Measurements from ENCODE around the gene ZNF335.
"Not testable (repeated sequence)": the region's sequence is repeated elsewhere in the genome, so short reads cannot be mapped to it uniquely, and the experiment has no call there.

The ZNF335 gene

GRCh38 chr20:46007671-46008070 is 35.7 kb upstream of the ZNF335 start:
- Histone ChIP-seq H3K9ac (ENCODE audit: low read depth, low read length) (no peak overlapping the region), H3K4me1 (ENCODE audit: insufficient read depth, low read length) (peaks cover 51% of the 10 kb centered on the region), H3K36me3 (ENCODE audit: insufficient read depth, low read length) (no peaks in the 10 kb centered on the region), H3K9me3 (ENCODE audit: control insufficient read depth, insufficient read depth, low read length) (no peaks in the 10 kb centered on the region; the same call in 1 of the 2 replicates)

GRCh38 chr20:46006964-46007363 is 35.0 kb upstream of the ZNF335 start:
- Histone ChIP-seq H3K4me1 (ENCODE audit: insufficient read depth, low read length) (peaks cover 51% of the 10 kb centered on the region), H3K9ac (ENCODE audit: low read depth, low read length) (no peak overlapping the region), H3K9me3 (ENCODE audit: control insufficient read depth, insufficient read depth, low read length) (no peaks in the 10 kb centered on the region; the same call in 1 of the 2 replicates), H3K36me3 (ENCODE audit: insufficient read depth, low read length) (no peaks in the 10 kb centered on the region)

- H3K36me3 ChIP-seq (ENCODE audit: insufficient read depth, low read length) = no peaks in the 10 kb centered on the region
- H3K9ac ChIP-seq (ENCODE audit: low read depth, low read length) = no peak overlapping the region
- no peaks in the 10 kb centered on the region; the same call in 1 of the 2 replicates for H3K9me3 ChIP-seq (ENCODE audit: control insufficient read depth, insufficient read depth, low read length)
- peaks cover 53% of the 10 kb centered on the region for H3K4me1 ChIP-seq (ENCODE audit: insufficient read depth, low read length)
Observed at GRCh38 chr20:46006022-46006705, 34.2 kb upstream of the ZNF335 start.

- no peaks in the 10 kb centered on the region for H3K9me3 ChIP-seq (ENCODE audit: control insufficient read depth, insufficient read depth, low read length)
- H3K9ac ChIP-seq (ENCODE audit: low read depth, low read length) = 0 out of 2 replicates have a peak overlapping the region, but pooled peaks have one; percentile 6
- H3K36me3 ChIP-seq (ENCODE audit: insufficient read depth, low read length) = no peaks in the 10 kb centered on the region
- peaks cover 57% of the 10 kb centered on the region for H3K4me1 ChIP-seq (ENCODE audit: insufficient read depth, low read length)
Observed at GRCh38 chr20:46004889-46005473, 33.0 kb upstream of the ZNF335 start.

- no peaks in the 10 kb centered on the region for H3K9me3 ChIP-seq (ENCODE audit: control insufficient read depth, insufficient read depth, low read length)
- H3K4me1 ChIP-seq (ENCODE audit: insufficient read depth, low read length) = peaks cover 53% of the 10 kb centered on the region
- no peaks in the 10 kb centered on the region for H3K36me3 ChIP-seq (ENCODE audit: insufficient read depth, low read length)
- no peak overlapping the region for H3K9ac ChIP-seq (ENCODE audit: low read depth, low read length)
Observed at GRCh38 chr20:46004187-46004586, 32.2 kb upstream of the ZNF335 start.

GRCh38 chr20:46002008-46002407 is 30.0 kb upstream of the ZNF335 start:
- peaks cover 37% of the 10 kb centered on the region for H3K4me1 ChIP-seq (ENCODE audit: insufficient read depth, low read length)
- no peaks in the 10 kb centered on the region for H3K36me3 ChIP-seq (ENCODE audit: insufficient read depth, low read length)
- H3K9ac ChIP-seq (ENCODE audit: low read depth, low read length) = no peak overlapping the region
- no peaks in the 10 kb centered on the region for H3K9me3 ChIP-seq (ENCODE audit: control insufficient read depth, insufficient read depth, low read length)

GRCh38 chr20:46001498-46001897 is 29.5 kb upstream of the ZNF335 start:
- no peaks in the 10 kb centered on the region for H3K36me3 ChIP-seq (ENCODE audit: insufficient read depth, low read length)

GRCh38 chr20:46000262-46000996 is 28.4 kb upstream of the ZNF335 start:
- Histone ChIP-seq H3K36me3 (ENCODE audit: insufficient read depth, low read length) (no peaks in the 10 kb centered on the region), H3K9me3 (ENCODE audit: control insufficient read depth, insufficient read depth, low read length) (no peaks in the 10 kb centered on the region), H3K4me1 (ENCODE audit: insufficient read depth, low read length) (peaks cover 29% of the 10 kb centered on the region), H3K9ac (ENCODE audit: low read depth, low read length) (no peak overlapping the region)

More at GRCh38 chr20:46001498-46001897, 29.5 kb upstream of the ZNF335 start:
- H3K9me3 ChIP-seq (ENCODE audit: control insufficient read depth, insufficient read depth, low read length) = no peaks in the 10 kb centered on the region
- H3K9ac ChIP-seq (ENCODE audit: low read depth, low read length) = no peak overlapping the region
- H3K4me1 ChIP-seq (ENCODE audit: insufficient read depth, low read length) = peaks cover 37% of the 10 kb centered on the region

GRCh38 chr20:45999557-46000261 is 27.7 kb upstream of the ZNF335 start:
- H3K9me3 ChIP-seq (ENCODE audit: control insufficient read depth, insufficient read depth, low read length) = no peaks in the 10 kb centered on the region
- H3K9ac ChIP-seq (ENCODE audit: low read depth, low read length) = no peak overlapping the region
- H3K4me1 ChIP-seq (ENCODE audit: insufficient read depth, low read length) = peaks cover 25% of the 10 kb centered on the region
- no peaks in the 10 kb centered on the region for H3K36me3 ChIP-seq (ENCODE audit: insufficient read depth, low read length)

GRCh38 chr20:45998761-45999160 is 26.8 kb upstream of the ZNF335 start:
- Histone ChIP-seq H3K9me3 (ENCODE audit: control insufficient read depth, insufficient read depth, low read length) (no peaks in the 10 kb centered on the region), H3K36me3 (ENCODE audit: insufficient read depth, low read length) (no peaks in the 10 kb centered on the region), H3K4me1 (ENCODE audit: insufficient read depth, low read length) (peaks cover 17% of the 10 kb centered on the region), H3K9ac (ENCODE audit: low read depth, low read length) (no peak overlapping the region)

- Histone ChIP-seq H3K4me1 (ENCODE audit: insufficient read depth, low read length) (peaks cover 17% of the 10 kb centered on the region), H3K9me3 (ENCODE audit: control insufficient read depth, insufficient read depth, low read length) (no peaks in the 10 kb centered on the region), H3K9ac (ENCODE audit: low read depth, low read length) (no peak overlapping the region), H3K36me3 (ENCODE audit: insufficient read depth, low read length) (no peaks in the 10 kb centered on the region)
Observed at GRCh38 chr20:45998337-45998736, 26.3 kb upstream of the ZNF335 start.

GRCh38 chr20:45997187-45997586 is 25.2 kb upstream of the ZNF335 start:
- Histone ChIP-seq H3K4me1 (ENCODE audit: insufficient read depth, low read length) (peaks cover 14% of the 10 kb centered on the region), H3K36me3 (ENCODE audit: insufficient read depth, low read length) (no peaks in the 10 kb centered on the region), H3K9ac (ENCODE audit: low read depth, low read length) (no peak overlapping the region), H3K9me3 (ENCODE audit: control insufficient read depth, insufficient read depth, low read length) (no peaks in the 10 kb centered on the region)

GRCh38 chr20:45995495-45996097 is 23.6 kb upstream of the ZNF335 start:
- not testable (repeated sequence) for H3K9me3 ChIP-seq (ENCODE audit: control insufficient read depth, insufficient read depth, low read length); H3K4me1 ChIP-seq (ENCODE audit: insufficient read depth, low read length); H3K36me3 ChIP-seq (ENCODE audit: insufficient read depth, low read length); H3K9ac ChIP-seq (ENCODE audit: low read depth, low read length)

Data from ES-I3 (cell line).